Activated T-cell treated with anti-CD3 and anti-CD28 coated beads, Interleukin-2, amount 50 U/mL, for 48 hours (primary cell): ENCODE measurements around the gene COPZ2.
"Not testable (repeated sequence)": the region's sequence is repeated elsewhere in the genome, so short reads cannot be mapped to it uniquely, and the experiment has no call there.

ENCODE experiments used
- DNase-seq, 2 experiments: peaks; one replicate each; pipeline ENCODE4 v3.0.0-alpha.2; 2020

COPZ2 gene

DNA sequence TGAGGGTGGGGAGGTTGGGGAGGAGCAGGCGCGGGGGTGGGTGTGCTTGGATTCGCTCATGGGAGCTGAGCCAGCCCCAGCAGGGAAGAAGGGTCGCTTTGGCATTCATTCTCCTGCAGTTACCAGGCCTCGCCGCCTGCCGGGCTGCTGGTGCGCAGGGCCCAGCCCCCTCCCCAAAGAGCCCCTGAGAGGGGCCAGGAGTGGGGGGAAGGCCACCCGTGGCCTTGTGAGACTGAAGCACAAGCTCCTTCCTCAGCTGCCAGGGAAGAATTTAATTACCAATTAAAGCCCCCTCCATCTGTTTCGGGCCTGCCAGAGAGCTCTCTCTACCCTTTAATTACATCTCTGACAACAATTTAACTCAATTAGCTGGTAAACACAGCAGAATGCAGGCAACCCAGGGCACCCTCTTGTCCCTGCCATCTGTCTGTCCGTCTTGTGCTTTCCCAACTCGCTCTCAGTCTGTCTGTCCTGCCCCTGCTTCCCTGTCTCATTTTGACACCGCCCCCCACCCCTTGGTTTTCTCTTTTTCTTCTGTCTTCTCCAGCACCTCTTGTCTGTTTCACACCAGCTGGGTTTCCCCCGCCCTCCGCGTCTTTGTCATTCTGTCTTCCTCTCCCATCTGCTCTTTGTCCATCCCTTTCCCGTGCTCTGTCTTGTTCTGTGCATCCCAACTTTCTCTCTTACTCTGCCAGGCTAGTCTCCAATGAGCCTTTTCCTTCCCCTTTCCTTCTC lies 34.0 kb downstream of the COPZ2 start:
- DNase-seq = no peak

DNA sequence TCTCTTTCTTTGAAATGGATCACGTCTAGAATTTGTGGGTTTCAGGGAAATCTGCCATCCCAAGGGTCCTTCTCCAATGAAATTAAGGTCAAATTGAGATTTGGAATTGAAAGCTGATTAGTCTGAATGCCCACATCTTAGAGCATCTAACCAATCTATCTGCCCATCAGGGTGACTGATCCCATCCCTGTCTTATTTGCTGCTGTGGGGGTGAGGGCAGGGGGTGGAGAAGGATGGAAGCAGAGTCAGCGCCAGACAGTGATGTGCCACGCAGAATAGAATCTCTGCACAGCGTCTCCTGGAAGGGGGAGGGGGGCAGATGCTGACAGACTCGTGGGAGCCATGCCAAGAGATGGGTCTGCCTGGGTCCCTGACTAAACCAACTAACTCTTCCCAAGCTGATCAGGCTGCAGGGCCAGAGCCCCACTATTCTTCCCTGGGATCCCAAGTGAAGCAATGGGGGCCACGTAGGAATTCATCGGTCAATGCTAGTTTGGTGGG lies 34.6 kb downstream of the COPZ2 start:
- no peak for DNase-seq

DNA sequence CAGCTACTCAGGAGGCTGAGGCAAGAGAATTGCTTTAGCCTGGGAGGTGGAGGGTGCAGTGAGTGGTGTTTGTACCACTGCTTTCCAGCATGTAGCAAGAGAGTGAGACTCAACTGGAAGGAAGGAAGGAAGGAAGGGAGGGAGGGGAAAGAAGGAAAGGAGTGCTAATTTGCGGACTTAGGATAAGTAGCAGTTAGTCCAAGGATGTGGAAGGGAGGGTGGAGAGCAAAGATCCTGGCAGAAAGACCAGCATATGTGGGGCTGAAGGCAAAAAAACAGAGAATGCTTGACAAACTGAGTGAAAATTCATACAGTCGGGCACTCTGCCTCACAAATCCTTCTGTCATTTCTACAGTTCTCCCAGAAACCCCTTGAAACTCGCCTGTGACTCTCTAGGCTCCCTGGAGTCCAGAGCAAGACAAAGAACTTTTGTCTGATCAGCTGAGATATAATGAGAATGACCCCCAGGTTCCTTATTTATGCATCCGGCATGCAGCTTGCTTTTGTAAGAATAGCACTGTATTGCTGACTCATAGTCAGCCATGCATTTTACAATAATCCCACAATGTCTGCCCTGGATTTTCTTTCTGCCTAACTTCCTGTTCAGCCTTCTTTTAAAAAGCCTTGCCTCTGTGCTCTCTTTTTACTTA lies 35.2 kb downstream of the COPZ2 start:
- DNase-seq = no peak

DNA sequence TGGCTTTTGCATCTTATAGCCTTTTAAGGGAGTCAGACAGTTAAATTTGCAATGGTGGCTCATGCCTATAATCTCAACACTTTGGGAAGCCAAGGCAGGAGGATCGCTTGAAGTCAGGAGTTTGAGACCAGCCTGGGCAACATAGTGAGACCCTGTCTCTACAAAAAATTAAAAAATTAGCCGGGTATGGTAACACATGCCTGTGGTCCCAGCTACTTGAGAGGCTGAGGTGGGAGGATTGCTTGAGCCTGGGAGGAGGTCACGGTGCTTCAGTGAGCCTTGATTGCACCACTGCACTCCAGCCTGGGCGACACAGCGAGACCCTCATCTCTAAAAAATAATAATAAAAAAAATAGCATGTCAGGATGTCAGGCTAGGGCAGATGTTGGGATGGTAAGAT lies 35.9 kb downstream of the COPZ2 start:
- DNase-seq = not testable (repeated sequence)

DNA sequence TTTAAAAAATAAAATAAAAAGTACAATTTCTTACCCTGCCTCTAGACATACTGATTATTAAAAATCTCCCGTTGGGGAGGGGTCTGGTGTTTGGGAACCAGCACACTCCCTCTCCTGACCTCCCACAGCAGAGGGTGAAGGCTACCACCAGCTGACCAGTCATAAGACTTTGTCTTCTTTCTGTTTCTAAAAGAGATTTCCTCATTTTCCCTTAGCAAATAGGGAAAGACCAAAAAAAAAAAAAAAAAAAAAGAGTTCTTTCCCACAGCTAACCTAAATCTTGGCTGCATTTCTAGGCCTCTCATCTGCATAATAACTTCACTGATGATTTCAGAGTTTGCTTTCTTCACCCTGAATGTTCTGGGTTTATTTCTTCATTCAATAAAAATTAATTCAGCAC lies 36.4 kb downstream of the COPZ2 start:
- DNase-seq = no peak

DNA sequence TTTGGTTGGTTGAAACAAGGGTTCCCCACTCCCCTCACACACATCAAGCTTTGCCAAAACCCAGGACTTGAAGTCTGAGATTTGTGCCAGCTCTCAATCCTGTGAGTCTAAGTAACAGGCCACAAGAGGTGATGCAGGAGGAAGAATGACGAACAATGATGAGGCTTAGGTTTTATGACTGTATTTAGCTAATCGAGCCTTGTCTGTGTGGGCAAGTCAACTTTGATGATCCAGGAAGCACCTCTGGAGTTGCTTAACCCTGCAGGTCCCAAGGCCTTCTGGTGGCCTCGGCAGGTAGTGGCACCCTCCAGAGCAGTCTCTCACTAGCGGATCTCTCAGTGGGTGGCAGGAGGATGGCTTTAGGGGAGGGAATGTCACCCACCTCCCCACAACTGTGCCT lies 38.0 kb downstream of the COPZ2 start:
- DNase-seq = no peak

DNA sequence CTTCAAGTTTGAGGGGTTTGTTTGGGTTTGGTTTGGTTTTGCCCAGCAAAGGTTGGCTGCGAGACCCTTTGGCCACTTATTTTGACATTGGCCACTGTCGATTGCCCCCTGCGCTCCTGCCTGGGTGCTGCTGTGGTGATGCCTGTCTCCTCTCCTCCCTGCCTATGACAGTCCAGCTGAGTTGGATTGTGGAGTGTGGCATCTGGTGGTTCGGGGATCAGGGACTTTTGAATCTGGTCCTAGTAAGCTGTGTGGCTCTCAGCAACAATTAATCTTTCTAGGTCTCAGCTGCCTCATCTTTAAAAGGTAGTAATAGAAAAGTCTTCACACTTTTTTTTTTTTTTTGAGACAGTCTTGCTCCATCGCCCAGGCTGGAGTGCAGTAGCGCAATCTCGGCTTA lies 39.6 kb downstream of the COPZ2 start:
- DNase-seq = no peak

DNA sequence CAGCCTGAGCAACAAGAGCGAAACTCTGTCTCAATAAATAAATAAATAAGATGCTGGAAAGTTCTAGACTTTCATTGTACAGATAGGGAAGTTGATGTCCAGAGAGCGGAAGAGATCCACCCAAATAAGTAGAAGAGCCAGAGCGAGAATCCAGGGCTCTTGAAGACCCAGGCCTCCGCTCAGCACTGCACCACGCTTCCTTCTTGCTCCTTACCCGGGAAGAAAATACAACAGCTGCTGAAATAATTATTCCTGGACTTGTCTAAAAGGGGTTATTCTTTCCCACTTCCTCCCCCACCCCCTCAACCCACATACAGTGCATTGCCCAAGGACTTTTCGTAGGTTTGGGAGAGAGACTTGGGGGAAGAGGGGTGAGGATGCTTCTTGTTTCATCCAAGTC lies 40.0 kb downstream of the COPZ2 start:
- no peak for DNase-seq

DNA sequence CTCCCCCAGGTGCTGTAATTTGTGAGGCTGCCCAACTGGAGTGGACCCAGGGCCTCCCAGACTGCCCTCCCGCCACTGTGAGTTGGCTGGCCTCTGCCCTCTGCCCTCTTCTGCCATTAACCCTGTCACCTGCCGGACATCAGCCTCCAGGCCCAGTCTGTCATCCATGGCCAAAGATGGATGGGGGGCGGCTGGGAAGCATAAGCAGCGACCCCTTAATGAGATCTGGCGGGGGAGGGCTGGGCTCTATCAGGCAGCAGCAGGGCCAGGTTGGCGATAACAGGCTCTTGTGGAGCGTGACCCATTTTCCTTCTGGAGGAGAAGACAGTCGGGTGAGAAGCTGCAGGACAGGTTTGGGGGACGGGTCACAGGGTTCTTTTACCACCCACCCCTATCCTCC lies 41.4 kb downstream of the COPZ2 start:
- DNase-seq = no peak

DNA sequence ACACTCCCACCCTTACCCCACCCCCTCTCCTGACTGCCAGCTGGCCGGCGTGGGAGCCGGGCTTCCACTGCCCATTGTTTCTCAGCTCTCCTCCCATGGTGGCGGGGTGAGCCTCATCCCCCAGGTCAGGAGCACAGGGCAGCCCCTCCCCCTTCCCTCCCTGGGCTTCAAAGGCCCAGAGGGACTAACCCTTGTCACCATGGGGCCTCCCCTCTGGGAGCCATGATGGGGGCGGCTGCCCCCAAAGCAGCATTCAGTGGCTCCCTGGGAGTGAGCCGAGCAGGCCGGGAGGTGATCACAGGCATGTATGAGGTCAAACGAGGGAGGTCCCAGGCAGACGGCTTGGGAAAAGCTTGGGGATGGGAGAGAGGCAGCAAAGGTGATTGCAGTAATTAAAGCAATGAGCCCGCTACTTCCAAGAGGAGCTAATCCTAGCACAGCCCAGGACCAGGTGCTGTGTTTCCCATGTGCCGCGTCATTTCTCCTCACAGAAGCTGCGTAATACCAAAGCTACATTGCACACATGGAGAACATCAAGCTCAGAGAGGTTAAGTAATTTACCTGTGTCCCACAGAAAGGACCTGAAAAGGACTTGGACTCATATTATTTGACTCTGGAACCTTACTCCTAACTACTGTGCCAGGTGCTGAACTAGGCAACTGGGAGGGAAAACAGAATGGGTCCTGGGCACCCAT lies 42.2 kb downstream of the COPZ2 start:
- DNase-seq = no peak

DNA sequence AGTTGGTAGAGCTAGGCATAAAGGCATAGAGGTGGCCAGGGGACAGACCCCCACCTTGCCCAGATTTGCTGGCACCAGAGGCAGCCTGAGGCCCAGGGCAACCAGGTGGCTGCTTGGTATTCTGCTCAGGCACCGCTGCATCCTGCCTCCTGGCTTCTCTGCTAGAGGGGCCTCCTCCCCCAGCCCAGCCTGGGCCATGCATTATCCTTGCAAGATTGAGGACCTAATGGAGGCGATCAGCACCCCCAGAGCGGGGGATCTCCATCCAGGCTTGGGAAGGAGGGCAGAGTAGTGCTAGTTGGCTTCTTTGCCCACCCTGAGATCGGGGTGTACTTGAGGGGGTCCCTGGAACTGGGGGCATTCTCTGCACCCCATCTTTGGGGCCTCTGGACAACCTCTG lies 42.9 kb downstream of the COPZ2 start:
- no peak for DNase-seq

DNA sequence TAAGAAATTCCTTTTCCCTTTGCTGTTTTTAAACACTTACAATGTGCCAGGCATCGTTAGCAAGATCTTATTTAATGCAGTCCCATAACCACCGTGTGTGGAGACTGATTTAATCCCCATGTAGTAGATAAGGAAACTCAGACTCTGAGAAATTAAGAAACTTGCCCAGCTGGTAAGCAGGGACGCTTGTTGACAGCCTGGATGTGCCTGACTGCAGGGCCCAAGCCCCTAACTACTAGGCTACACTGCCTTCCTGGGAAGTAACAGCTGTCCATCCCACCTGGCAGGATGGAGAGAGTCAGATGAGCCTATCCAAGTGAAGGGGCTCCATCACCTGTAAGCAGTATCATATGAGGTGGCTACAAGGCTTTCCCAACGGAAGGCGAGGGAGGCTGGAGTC lies 43.6 kb downstream of the COPZ2 start:
- DNase-seq = no peak

DNA sequence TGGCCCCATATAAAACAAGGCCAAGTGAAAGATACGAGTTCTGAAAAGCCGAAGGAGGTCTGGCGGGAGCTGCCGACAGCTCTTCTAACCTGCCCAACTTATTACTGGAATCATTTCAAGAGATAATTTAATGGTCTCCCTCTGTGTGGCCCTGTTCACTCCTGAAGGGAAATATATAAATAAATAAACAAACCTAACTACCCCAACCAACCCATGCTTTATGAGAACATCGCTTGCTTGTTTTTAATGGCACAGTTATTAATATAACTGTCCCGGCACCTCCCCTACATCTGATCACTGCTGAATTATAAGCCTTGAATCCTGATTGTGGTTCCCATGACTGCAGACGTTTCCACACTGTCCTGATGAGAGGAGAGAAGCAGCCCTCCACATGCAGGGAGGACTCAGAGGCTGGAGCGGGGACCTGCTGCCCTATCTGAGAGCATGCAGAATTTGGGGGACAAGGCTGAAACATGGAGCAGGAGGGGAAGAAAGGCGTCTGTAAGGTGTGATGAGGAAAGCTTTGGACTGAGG lies 44.5 kb downstream of the COPZ2 start:
- DNase-seq = no peak

DNA sequence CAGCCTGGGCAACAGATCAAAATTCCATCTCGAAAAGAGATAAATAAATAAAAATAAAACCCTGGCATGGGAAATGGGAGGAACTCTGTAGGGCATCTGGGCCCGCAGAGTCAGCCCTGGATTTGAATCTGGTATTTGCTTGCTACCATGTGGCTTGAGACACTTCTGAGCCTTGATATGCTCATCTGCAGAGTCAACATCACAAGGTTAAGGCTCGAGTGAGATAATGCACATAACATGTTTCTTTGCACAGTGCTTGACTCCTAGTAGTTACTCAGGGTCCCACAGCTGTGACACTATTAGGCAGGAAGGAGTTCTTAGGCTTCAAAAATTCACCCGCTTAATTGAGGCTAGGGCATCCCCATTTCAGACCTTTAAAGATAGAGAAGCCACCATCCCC lies 45.4 kb downstream of the COPZ2 start:
- no peak for DNase-seq

DNA sequence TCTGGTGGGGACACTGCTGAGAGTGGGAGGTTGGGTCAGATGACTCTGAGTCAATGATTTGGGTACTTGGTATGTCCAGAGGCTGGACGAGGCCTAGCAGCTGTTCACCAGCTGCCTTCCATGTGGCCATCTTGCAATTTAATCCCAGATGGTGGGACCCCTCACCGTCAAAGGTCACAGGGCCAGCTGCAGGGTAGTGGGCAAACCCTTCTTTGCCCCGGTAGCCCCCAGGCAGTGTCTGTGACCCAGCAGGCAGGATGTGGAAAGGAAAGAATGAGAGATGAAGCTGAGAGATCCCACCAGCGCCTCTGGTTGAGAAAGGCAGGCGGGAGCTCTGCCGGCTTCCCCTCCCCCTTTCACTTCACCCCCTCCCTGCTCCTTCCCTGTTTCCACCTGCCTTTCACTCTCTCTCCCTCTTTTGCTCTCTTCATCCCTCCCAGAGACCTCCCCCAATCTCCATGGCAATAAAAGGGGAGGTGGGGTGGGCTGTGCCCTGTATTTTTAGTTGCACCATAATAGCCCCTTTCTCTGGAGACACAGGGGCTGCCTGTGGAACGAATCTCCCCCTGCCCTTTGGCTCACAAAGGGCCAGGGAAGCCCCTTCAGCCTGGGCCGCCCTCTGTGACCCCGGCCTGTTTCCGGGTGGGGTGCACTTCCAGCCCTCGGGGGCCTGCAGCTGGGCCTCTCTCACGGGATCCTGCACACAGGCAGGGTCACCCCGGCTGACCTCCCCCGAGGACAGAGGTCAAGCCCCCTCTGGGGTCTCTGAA lies 46.5 kb downstream of the COPZ2 start:
- no peak for DNase-seq

DNA sequence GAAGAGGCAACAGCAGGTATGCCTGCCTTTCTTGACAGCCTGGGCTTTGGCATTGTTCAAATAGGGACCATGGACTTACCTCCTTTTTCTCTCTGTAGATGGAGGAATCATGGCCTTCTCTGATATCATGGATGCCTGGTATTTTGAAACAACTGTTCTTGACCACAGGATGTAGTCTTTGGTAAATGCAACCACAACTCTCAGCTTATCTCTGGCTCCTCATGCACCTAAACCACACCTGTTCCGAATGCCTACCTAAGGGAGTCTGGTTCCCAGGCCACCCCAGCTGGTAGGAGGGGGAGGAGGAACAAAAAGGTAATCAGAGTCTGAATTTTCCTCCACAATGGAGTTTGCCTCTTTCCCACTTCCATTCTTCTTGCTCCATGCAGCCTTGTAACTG lies 47.9 kb downstream of the COPZ2 start:
- no peak for DNase-seq

DNA sequence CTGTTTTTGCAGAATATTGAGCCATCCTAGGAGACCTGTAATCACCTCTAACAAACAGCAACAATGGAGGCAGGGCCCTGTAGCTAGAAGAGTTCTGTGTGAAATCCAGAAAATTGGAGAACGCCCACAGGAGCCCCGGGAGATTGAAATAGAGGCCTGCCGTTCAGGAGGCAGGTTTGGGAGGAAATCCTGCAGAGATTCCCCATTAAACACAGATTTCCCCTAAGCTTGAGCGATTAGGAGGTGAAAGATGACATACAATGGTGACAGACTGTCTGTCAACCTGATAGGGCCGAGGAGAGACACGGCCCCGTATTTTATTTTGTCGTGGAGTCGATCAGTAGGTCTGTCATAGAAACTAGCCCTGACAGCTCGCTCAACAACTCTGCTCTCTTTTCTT lies 48.4 kb downstream of the COPZ2 start:
- no peak for DNase-seq

DNA sequence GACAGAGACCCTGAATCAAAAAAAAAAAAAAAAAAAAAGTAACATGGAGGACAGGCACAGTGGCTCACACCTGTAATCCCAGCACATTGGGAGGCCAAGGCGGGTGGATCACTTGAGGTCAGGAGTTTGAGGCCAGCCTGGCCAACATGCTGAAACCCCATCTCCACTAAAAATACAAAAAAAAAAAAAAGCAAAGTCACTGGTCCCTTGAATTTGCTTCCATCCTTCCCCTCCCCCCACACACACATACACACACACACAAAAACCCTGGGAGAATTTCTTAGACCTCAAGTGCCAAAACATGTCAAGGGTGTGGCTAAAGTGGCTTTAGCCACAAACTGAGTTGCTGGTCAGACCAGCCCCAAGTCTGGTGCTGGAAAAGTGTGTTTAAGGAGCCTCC lies 49.2 kb downstream of the COPZ2 start:
- not testable (repeated sequence) for DNase-seq

DNA sequence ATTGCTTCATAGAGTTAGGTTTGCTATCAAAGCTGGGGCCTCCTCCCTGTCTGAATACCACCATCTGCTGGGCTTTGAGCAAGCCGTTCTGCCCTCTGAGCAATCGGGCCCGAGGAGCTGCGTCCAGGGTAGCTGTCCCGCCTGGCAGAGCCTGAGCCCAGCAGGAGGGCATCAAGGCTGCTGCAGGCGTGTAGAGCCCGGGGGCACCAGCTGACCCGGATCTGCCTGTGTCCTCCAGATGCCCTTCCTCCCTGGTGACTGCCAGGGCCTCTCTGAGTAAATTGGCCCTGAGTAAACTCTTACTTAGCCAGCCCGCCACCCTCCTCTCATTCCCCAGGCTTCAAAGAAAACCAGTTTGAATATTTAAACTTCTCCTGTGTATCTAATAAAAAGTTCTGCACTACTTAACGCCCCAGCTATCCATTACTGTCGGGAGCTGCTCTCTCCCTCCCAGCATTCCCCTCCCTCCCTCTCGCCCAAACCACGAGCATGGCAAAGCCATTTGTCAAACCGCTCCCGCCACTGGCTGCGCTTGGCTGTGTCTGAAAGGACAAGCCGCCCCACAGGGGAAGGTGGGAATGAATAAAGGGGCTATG lies 50.3 kb downstream of the COPZ2 start:
- no peak for DNase-seq

DNA sequence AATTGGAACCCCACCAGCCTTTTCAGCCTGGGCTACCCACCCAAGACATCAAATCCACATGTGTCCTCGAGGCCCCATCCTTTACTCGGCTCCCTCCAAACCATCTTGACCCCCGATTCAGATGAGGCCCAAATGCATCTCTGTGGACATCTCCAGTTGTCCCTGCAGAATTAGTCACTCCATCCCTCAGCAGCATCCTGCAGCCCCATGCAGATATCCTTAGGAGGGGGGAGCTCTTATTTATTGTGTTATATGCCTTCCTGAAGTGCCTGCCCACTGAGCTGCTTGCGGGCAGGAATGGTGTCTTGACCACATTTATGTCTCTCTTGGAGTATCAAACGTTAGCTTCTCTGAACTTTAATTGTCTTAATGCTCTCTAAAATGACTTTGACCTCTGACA lies 51.1 kb downstream of the COPZ2 start:
- no peak for DNase-seq

DNA sequence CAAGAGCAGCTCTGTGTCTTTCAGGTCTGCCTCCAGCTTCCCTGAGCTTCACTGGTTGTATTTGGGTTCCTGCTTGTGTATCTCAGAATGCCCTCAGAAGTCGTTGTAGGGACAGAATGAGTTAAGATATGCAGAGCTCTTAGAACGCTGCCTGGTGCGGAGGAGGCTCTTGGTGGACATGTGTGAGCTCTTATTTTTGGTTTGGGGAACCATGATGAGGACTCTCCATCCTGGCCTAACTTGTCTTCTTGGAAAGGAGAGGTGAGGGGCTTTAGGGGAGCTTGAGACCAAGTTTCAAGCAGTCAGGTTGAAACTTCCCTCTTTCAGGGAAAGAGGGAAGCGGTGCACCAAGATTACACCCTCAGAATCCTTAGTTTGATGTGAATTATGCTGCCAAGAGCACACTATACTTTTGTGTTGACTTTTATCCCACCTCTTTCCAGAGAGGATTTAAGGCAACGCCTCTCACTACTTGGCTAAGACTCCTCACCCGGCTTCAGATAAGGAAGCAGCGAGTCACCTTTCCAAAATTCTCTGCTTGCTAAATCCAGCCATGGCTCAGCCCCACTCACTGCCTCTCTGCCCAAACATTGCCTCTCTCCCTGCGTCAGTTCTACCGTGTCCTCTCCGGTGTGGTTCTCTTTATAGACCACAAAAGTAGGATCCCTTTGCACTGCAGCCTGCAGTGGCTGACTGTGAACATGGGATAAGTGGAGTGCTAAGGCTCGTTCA lies 53.9 kb downstream of the COPZ2 start:
- DNase-seq = no peak
